HG02798 (cell line): ENCODE results near the gene NME7.
"Not testable (repeated sequence)": the region's sequence is repeated elsewhere in the genome, so short reads cannot be mapped to it uniquely, and the experiment has no call there.

Experiments used
- ATAC-seq: cut with Tn5 transposase; IDR thresholded peaks from one replicate; pipeline ENCODE4 v1.9.1; 2021; ENCODE audit warnings: mild to moderate bottlenecking; ENCODE audit not compliant: unreplicated experiment, poor library complexity

Gene NME7

GRCh38 chr1:169180174-169180573 lies 187.4 kb downstream of the NME7 start:
- no peak for ATAC-seq

- not testable (repeated sequence) for ATAC-seq
Observed at GRCh38 chr1:169179431-169179830, 188.2 kb downstream of the NME7 start.

GRCh38 chr1:169175461-169175860 lies 192.1 kb downstream of the NME7 start:
- no peak for ATAC-seq

- ATAC-seq = no peak
Observed at GRCh38 chr1:169163059-169163458, 204.5 kb downstream of the NME7 start.

- ATAC-seq = peak; percentile 81
Observed at GRCh38 chr1:169161496-169162194, 206.0 kb downstream of the NME7 start.

GRCh38 chr1:169160845-169161495 lies 206.6 kb downstream of the NME7 start:
- no peak for ATAC-seq

- ATAC-seq = no peak
Observed at GRCh38 chr1:169156580-169156979, 211.0 kb downstream of the NME7 start.

GRCh38 chr1:169155675-169156074 lies 211.9 kb downstream of the NME7 start:
- ATAC-seq = no peak

- no peak for ATAC-seq
Observed at GRCh38 chr1:169151338-169151837, 216.2 kb downstream of the NME7 start.

GRCh38 chr1:169150641-169151337 lies 216.8 kb downstream of the NME7 start:
- no peak for ATAC-seq

GRCh38 chr1:169149555-169150286 lies 217.9 kb downstream of the NME7 start:
- ATAC-seq = no peak

GRCh38 chr1:169148472-169149252 lies 218.9 kb downstream of the NME7 start:
- ATAC-seq = peak; percentile 65

GRCh38 chr1:169146576-169147214 lies 220.9 kb downstream of the NME7 start:
- ATAC-seq = no peak

- no peak for ATAC-seq
Observed at GRCh38 chr1:169144941-169145626, 222.5 kb downstream of the NME7 start.

- no peak for ATAC-seq
Observed at GRCh38 chr1:169143984-169144383, 223.6 kb downstream of the NME7 start.

GRCh38 chr1:169143346-169143745 lies 224.3 kb downstream of the NME7 start:
- ATAC-seq = no peak

GRCh38 chr1:169142129-169142528 lies 225.5 kb downstream of the NME7 start:
- ATAC-seq = no peak

GRCh38 chr1:169141356-169141755 lies 226.2 kb downstream of the NME7 start:
- no peak for ATAC-seq
